IMR-90 (cell line): ENCODE data around the gene PTRHD1. TPM values are rescaled to one million over a fixed set of nuclear protein-coding genes. Genes with fewer than 3 reads are reported as not detected.

Source experiments
- ATAC-seq: fragments of 200-7000 bp; cut with Tn5 transposase; 2 replicates; pipeline ENCODE4 v1.9.1; 2020; ENCODE audit warnings: low read depth, mild to moderate bottlenecking, moderate library complexity
- BruUV-seq: library from RNA; stranded (reverse); fragments of 400-500 nt; replicated peaks from 2 replicates; lab custom pipeline; 2021; lab: Mats Ljungman, UMichigan
- CTCF ChIA-PET: fragments of 300-600 bp; formaldehyde crosslinking; extraction: SDS; loops from one replicate; lab custom pipeline; 2021; ENCODE audit warnings: antibody characterized with exemption; lab: Yijun Ruan, JAX
- POLR2A ChIA-PET: fragments of 300-600 bp; sonication (Branson Sonifier 250); formaldehyde crosslinking; loops from one replicate; lab custom pipeline; 2022; ENCODE audit warnings: antibody characterized with exemption; ENCODE audit not compliant: unreplicated experiment; lab: Charles Lee
- DNase-seq: peaks from one replicate; pipeline ENCODE4 v3.0.0; 2013
- H2AFZ ChIP-seq: replicated peaks from 2 replicates; pipeline ENCODE3; 2013; ENCODE audit warnings: low read length, mild to moderate bottlenecking; ENCODE audit not compliant: poor library complexity
- H2AK5ac ChIP-seq: 2 replicates; pipeline ENCODE4 v1.6.1; 2013; ENCODE audit warnings: low read depth, low read length, inconsistent platforms
- H2AK9ac ChIP-seq: replicated peaks from 2 replicates; pipeline ENCODE3; 2013; ENCODE audit warnings: mild to moderate bottlenecking, low read depth, low read length, moderate library complexity; ENCODE audit not compliant: poor library complexity
- H2BK120ac ChIP-seq: 2 replicates; pipeline ENCODE4 v1.6.1; 2013; ENCODE audit warnings: low read depth, low read length, inconsistent platforms
- H2BK15ac ChIP-seq: 3 replicates; pipeline ENCODE4 v1.6.1; 2013; ENCODE audit warnings: low read depth, low read length, inconsistent platforms
- H2BK20ac ChIP-seq: 2 replicates; pipeline ENCODE4 v1.6.1; 2013; ENCODE audit warnings: low read depth, mild to moderate bottlenecking, inconsistent platforms, low read length, moderate library complexity
- H2BK5ac ChIP-seq: 2 replicates; pipeline ENCODE4 v1.6.1; 2013; ENCODE audit warnings: mild to moderate bottlenecking, low read depth, low read length, inconsistent platforms; ENCODE audit not compliant: poor library complexity, severe bottlenecking
- H3K14ac ChIP-seq: replicated peaks from 2 replicates; pipeline ENCODE4 v1.6.1; 2013; ENCODE audit warnings: low read depth, low read length, inconsistent platforms
- H3K18ac ChIP-seq: 2 replicates; pipeline ENCODE4 v1.6.1; 2013; ENCODE audit warnings: low read depth, low read length, control low read depth
- H3K23ac ChIP-seq: 2 replicates; pipeline ENCODE4 v1.6.1; 2013; ENCODE audit warnings: low read depth, low read length, inconsistent platforms
- H3K27ac ChIP-seq: 2 replicates; pipeline ENCODE4 v1.5.1; 2013; ENCODE audit warnings: mild to moderate bottlenecking, control low read depth, low read length; ENCODE audit not compliant: insufficient read depth
- H3K27me3 ChIP-seq: 2 replicates; pipeline ENCODE4 v1.6.1; 2013; ENCODE audit warnings: low read length; ENCODE audit not compliant: control insufficient read depth, insufficient read depth
- H3K36me3 ChIP-seq: 2 replicates; pipeline ENCODE4 v1.6.1; 2013; ENCODE audit warnings: low read length, mixed read lengths; ENCODE audit not compliant: control insufficient read depth, insufficient read depth
- H3K4ac ChIP-seq: 2 replicates; pipeline ENCODE4 v1.6.1; 2013; ENCODE audit warnings: low read depth, low read length, inconsistent platforms
- H3K4me1 ChIP-seq: 2 replicates; pipeline ENCODE4 v1.6.1; 2013; ENCODE audit warnings: low read length, mixed read lengths; ENCODE audit not compliant: control insufficient read depth, insufficient read depth
- H3K4me2 ChIP-seq: 2 replicates; pipeline ENCODE4 v1.6.1; 2013; ENCODE audit warnings: low read depth, mild to moderate bottlenecking, control low read depth, low read length, moderate library complexity
- H3K4me3 ChIP-seq: 2 replicates; pipeline ENCODE4 v1.5.1; 2013; ENCODE audit warnings: low read depth, mild to moderate bottlenecking, control low read depth, low read length, moderate library complexity; ENCODE audit not compliant: insufficient read depth
- H3K56ac ChIP-seq: 2 replicates; pipeline ENCODE4 v1.6.1; 2013; ENCODE audit warnings: low read length, inconsistent platforms; ENCODE audit not compliant: insufficient read depth; ENCODE audit errors: extremely low read depth
- H3K79me1 ChIP-seq, 2 experiments: 2 replicates each; pipeline ENCODE4 v1.6.1; 2013; ENCODE audit warnings: low read length in 2 of 2, inconsistent platforms in 1 of 2, low read depth in 1 of 2
- H3K9ac ChIP-seq: 2 replicates; pipeline ENCODE4 v1.6.1; 2013; ENCODE audit warnings: low read depth, low read length, control low read depth
- H3K9me1 ChIP-seq: 2 replicates; pipeline ENCODE4 v1.6.1; 2013; ENCODE audit warnings: low read length, inconsistent platforms; ENCODE audit not compliant: insufficient read depth
- H3K9me3 ChIP-seq: 2 replicates; pipeline ENCODE4 v1.6.1; 2013; ENCODE audit warnings: low read length; ENCODE audit not compliant: control insufficient read depth, insufficient read depth
- H4K20me1 ChIP-seq: 2 replicates; pipeline ENCODE4 v1.6.1; 2013; ENCODE audit warnings: low read length, inconsistent platforms; ENCODE audit not compliant: insufficient read depth
- H4K5ac ChIP-seq: 2 replicates; pipeline ENCODE4 v1.6.1; 2013; ENCODE audit warnings: mild to moderate bottlenecking, low read depth, low read length, control low read depth
- H4K8ac ChIP-seq, 2 experiments: 2 replicates each; pipeline ENCODE4 v1.6.1; 2013; ENCODE audit warnings: low read depth in 2 of 2, low read length in 2 of 2, control low read depth in 1 of 2, inconsistent platforms in 1 of 2
- H4K91ac ChIP-seq: 2 replicates; pipeline ENCODE4 v1.6.1; 2013; ENCODE audit warnings: low read depth, low read length, inconsistent platforms; ENCODE audit not compliant: insufficient read depth
- CEBPB ChIP-seq: IDR thresholded peaks from 2 replicates; pipeline ENCODE4 v1.6.1; 2012; ENCODE audit warnings: low read depth, low read length, improper control_type of control experiment
- CHD1 ChIP-seq: IDR thresholded peaks from 2 replicates; pipeline ENCODE4 v1.6.1; 2012; ENCODE audit warnings: low read depth, low read length, improper control_type of control experiment
- FOS ChIP-seq: fragments of 150-350 bp; IDR thresholded peaks from 2 replicates; pipeline ENCODE4 v1.6.1; 2016; ENCODE audit warnings: low read depth, low read length
- MAZ ChIP-seq: IDR thresholded peaks from 2 replicates; pipeline ENCODE4 v1.6.1; 2012; ENCODE audit warnings: low read depth, mild to moderate bottlenecking, low read length, improper control_type of control experiment, moderate library complexity, borderline replicate concordance
- MXI1 ChIP-seq: IDR thresholded peaks from 2 replicates; pipeline ENCODE4 v1.6.1; 2012; ENCODE audit warnings: low read depth, mild to moderate bottlenecking, low read length, moderate library complexity, borderline replicate concordance
- NFE2L2 ChIP-seq: fragments of 150-350 bp; IDR thresholded peaks from 2 replicates; pipeline ENCODE4 v1.6.1; 2016; ENCODE audit warnings: low read depth, mild to moderate bottlenecking, low read length
- RAD21 ChIP-seq: IDR thresholded peaks from 2 replicates; pipeline ENCODE4 v1.6.1; 2012; ENCODE audit warnings: low read length, improper control_type of control experiment
- RCOR1 ChIP-seq: IDR thresholded peaks from 2 replicates; pipeline ENCODE4 v1.6.1; 2012; ENCODE audit warnings: mild to moderate bottlenecking, low read length, improper control_type of control experiment; ENCODE audit not compliant: insufficient replicate concordance
- RFX5 ChIP-seq: IDR thresholded peaks from 2 replicates; pipeline ENCODE4 v1.8.0; 2012; ENCODE audit warnings: low read depth, mild to moderate bottlenecking, low read length, moderate library complexity
- SMC3 ChIP-seq: fragments of 150-350 bp; IDR thresholded peaks from 2 replicates; pipeline ENCODE4 v1.6.1; 2016; ENCODE audit warnings: low read depth, mild to moderate bottlenecking, antibody characterized with exemption, low read length, moderate library complexity
- WGBS, 2 experiments: methylation state at CpG; one replicate each; pipeline versions ENCODE4 v1.1.5 to v1.1.7; 2013; ENCODE audit warnings: missing lambda C conversion rate in 2 of 2; ENCODE audit not compliant: insufficient read length in 1 of 2; ENCODE audit errors: extremely low coverage in 2 of 2; 5-methylcytosine and 5-hydroxymethylcytosine counted together
- dilution Hi-C: fragments of 300-500 bp; cut with HindIII; formaldehyde crosslinking; loops from one replicate; pipeline ENCODE4 v1.14.3; 2018; ENCODE audit warnings: low sequenced_read_pairs; ENCODE audit not compliant: unreplicated experiment
- in situ Hi-C: fragments of 300-500 bp; cut with MboI; formaldehyde crosslinking; loops from 3 replicates; pipeline ENCODE4 v1.14.3; 2019; ENCODE audit warnings: low sequenced_read_pairs, inconsistent platforms, mixed read lengths
- intact Hi-C: fragments of 100-400 bp; cut with micrococcal nuclease; formaldehyde crosslinking; loops from 2 replicates; pipeline ENCODE4 v1.10.0; 2022
- polyA plus RNA-seq, 3 experiments: library from polyadenylated mRNA; depleted of rRNA; stranded (reverse); fragments of >200 nt; gene quantifications; 2 replicates each; pipeline ENCODE4 v1.2.3, GENCODE V29; 2012; ENCODE audit warnings: low replicate concordance in 1 of 3
- total RNA-seq: library from RNA; depleted of rRNA; stranded (reverse); fragments of >200 nt; gene quantifications from 2 replicates; pipeline ENCODE4 v1.2.3, GENCODE V29; 2012
- TF ChIP-seq, protein P1 (sequence below): conservative IDR thresholded peaks from 2 replicates; pipeline ENCODE4 v1.5.1; 2012; ENCODE audit warnings: mild to moderate bottlenecking, low read depth, low read length, improper control_type of control experiment
- TF ChIP-seq, protein P2 (sequence below): fragments of 150-350 bp; IDR thresholded peaks from 2 replicates; pipeline ENCODE4 v1.6.1; 2017; ENCODE audit warnings: mild to moderate bottlenecking, antibody characterized with exemption, low read length, low read depth

PTRHD1 gene
- total and polyA plus RNA-seq, 2 of the 4 experiments (the other 2 are of a cell fraction): 11.7 to 30.9 TPM

DNA sequence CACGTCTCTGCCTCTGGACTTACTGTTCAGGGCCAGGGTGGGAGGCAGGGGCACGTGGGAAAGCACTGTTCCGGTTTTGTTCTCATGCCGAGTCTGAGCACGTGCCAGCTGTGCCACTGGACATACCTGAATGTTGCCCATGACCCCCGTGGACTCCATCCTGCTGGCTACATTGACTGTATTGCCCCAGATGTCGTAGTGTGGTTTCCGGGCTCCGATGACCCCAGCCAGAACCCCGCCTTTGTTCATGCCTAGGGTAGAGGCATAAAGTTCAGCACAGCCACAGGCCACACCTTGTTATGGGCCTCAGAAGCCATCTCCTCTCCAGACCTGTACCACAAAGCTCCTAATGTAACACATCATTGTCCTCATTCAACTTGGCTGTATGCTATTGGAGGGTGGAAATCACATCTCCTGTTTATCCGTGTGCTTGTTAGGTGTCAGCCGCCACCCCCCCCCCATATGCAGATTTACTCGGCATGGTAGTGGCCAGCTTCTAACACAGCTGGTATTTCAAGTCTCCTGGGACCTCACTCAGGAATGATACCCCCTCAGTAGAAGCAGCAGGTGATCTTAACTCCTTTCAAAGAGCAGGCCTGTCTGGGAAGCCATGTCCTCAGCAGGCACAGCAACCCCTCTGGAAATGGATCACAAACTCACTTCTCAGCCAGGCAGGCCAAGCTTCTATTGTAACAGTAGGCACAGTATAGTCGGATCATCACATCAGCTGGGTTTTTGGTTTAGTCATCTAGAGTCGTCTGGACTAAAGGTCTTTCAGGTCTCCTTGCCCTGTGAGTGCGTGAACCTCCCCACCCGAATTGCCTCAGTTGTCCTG, 27.6 kb upstream of the PTRHD1 start (continued):
- no peak for TF ChIP-seq CHD1

DNA sequence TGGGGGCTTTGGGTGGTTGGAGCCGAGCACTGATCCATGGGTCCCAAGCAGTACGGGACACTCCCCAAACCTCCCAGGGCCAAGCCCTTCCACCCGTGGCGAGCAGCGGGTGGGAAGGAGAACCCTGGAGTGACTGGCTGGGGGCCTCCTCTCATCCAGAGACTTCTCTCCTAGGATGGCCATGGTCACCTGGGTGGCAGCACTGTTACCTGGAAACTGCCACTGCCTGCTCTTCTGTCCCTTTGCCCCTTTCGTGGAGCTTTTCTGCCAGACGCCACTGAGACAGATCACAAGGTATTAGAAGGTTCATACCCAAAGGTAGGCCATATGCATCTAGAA, 27.0 kb upstream of the PTRHD1 start:
- no peak overlapping the region for H3K23ac ChIP-seq
- no peak overlapping the region for H3K27ac ChIP-seq
- no peak overlapping the region for H4K5ac ChIP-seq
- H3K4ac ChIP-seq: no peak overlapping the region
- peaks cover 46% of the 10 kb centered on the region for H3K36me3 ChIP-seq
- in situ Hi-C loops: no loop called here
- WGBS, 2 experiments: no CpG with 5 or more reads among the region's 7 CpGs
- H3K14ac ChIP-seq: no peak overlapping the region
- peaks cover 24 to 58% of the 10 kb centered on the region in 2 experiments for H3K79me1 ChIP-seq
- no peak overlapping the region for H2AK5ac ChIP-seq
- H2BK5ac ChIP-seq: no peak overlapping the region
- TF ChIP-seq, protein P1, sequence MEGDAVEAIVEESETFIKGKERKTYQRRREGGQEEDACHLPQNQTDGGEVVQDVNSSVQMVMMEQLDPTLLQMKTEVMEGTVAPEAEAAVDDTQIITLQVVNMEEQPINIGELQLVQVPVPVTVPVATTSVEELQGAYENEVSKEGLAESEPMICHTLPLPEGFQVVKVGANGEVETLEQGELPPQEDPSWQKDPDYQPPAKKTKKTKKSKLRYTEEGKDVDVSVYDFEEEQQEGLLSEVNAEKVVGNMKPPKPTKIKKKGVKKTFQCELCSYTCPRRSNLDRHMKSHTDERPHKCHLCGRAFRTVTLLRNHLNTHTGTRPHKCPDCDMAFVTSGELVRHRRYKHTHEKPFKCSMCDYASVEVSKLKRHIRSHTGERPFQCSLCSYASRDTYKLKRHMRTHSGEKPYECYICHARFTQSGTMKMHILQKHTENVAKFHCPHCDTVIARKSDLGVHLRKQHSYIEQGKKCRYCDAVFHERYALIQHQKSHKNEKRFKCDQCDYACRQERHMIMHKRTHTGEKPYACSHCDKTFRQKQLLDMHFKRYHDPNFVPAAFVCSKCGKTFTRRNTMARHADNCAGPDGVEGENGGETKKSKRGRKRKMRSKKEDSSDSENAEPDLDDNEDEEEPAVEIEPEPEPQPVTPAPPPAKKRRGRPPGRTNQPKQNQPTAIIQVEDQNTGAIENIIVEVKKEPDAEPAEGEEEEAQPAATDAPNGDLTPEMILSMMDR: no peak
- no peak for TF ChIP-seq SMC3
- no peak for TF ChIP-seq NFE2L2
- TF ChIP-seq RAD21: no peak
- TF ChIP-seq MXI1: no peak
- no peak for TF ChIP-seq RCOR1
- no peak for TF ChIP-seq MAZ
- TF ChIP-seq CEBPB: no peak
- TF ChIP-seq FOS: no peak
- TF ChIP-seq, protein P2, sequence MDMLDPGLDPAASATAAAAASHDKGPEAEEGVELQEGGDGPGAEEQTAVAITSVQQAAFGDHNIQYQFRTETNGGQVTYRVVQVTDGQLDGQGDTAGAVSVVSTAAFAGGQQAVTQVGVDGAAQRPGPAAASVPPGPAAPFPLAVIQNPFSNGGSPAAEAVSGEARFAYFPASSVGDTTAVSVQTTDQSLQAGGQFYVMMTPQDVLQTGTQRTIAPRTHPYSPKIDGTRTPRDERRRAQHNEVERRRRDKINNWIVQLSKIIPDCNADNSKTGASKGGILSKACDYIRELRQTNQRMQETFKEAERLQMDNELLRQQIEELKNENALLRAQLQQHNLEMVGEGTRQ: no peak
- TF ChIP-seq RFX5: no peak
- CTCF ChIA-PET: no interaction called here
- H4K8ac ChIP-seq: no peak overlapping the region
- H3K27me3 ChIP-seq: no peaks in the 10 kb centered on the region
- POLR2A ChIA-PET: no interaction called here
- H3K9me1 ChIP-seq: peaks cover 11% of the 10 kb centered on the region
- DNase-seq: no peak
- dilution Hi-C loops: no loop called here
- ATAC-seq: no peak
- peak overlapping the region; percentile 11 for H2AK9ac ChIP-seq
- no peak overlapping the region for H4K91ac ChIP-seq
- H3K56ac ChIP-seq: no peak overlapping the region
- BruUV-seq: no TSS peak
- intact Hi-C loops: no loop called here
- H3K4me2 ChIP-seq: no peak overlapping the region
- H3K9me3 ChIP-seq: no peaks in the 10 kb centered on the region
- no peak overlapping the region for H2BK120ac ChIP-seq
- H4K20me1 ChIP-seq: no peaks in the 10 kb centered on the region
- H2BK20ac ChIP-seq: no peak overlapping the region
- no peak overlapping the region for H2BK15ac ChIP-seq
- H3K9ac ChIP-seq: no peak overlapping the region
- H2AFZ ChIP-seq: no peak overlapping the region
- no peak overlapping the region for H3K18ac ChIP-seq
- H3K4me1 ChIP-seq: peaks cover 11% of the 10 kb centered on the region
- no peak overlapping the region for H3K4me3 ChIP-seq
